ENCODE data around the gene TOMM40L. TPM values are rescaled to one million over a fixed set of nuclear protein-coding genes. Genes with fewer than 3 reads are reported as not detected.

TOMM40L gene
- total RNA-seq, 1 donor from 2014 or later: 11.6 TPM

DNA sequence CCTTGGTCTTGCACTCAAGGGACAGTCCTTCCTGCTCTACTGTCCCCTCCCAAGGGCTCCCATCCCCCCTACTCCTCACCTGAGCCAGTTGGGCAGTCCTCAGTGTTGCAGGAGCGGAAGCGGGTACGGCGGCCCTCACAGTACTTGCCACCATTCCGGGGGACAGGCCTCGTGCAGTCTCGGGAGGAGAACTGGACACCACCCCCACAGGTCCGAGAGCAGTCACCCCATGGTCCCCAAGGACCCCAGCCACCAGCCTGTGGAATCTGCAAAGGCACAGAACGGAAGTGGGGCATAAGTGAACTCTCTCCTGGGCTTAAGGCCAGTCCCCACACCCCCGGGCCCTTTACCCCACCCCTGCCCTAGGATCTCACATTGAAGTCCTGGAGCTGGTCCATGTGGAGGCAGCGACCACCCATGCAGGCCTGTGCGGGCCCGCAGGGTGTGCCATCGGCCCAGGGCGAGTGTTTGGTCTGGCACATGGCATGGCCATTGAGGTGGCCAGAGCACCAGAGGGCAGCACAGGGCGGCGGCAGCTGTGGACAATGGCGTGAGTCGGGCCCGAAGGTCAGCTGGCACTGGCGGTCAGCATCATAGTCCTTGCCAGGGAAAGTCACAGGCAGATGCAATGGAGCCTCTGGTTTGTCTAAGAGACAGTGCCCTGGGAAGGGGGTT, 32.2 kb upstream of the TOMM40L start:
- Histone ChIP-seq H3K36me3 (no peaks in the 10 kb centered on the region), H3K4me3 (no peak overlapping the region), H3K27ac (no peak overlapping the region), H3K27me3 (no peaks in the 10 kb centered on the region), H3K4me1 (peaks cover 26% of the 10 kb centered on the region), H3K9me3 (no peaks in the 10 kb centered on the region)
- TF ChIP-seq CTCF (IDR thresholded peaks at IDR 0.05): peak; percentile 25
- intact Hi-C loops (cut with DNase I): no loop called here
- DNase-seq (no peak), ATAC-seq (no peak)

DNA sequence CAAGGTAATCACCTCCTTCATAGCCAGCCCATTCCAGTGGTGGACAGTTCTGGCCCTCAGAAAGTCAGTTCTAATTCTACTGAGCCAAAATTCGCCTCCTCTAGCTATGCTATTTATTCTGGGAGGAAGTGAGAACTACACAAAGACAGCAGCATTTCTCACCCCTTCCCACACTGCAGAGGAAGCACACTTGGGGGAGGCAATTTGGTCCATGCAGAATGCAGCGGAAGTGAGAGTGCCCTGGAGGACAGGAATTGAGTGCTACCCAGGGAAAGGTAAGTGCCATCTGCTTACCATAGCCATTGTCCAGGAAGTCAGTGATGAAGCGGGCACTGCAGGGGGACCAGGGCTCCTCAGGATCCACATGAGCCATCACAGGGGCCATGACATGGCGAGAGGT, 30.7 kb upstream of the TOMM40L start:
- DNase-seq: no peak
- no peak overlapping the region for H3K4me3 ChIP-seq
- peaks cover 39% of the 10 kb centered on the region for H3K4me1 ChIP-seq
- H3K9me3 ChIP-seq: no peaks in the 10 kb centered on the region
- no peaks in the 10 kb centered on the region for H3K27me3 ChIP-seq
- ATAC-seq: peak; percentile 17
- no peaks in the 10 kb centered on the region for H3K36me3 ChIP-seq
- TF ChIP-seq CTCF (IDR thresholded peaks at IDR 0.05): no peak
- no peak overlapping the region for H3K27ac ChIP-seq
- intact Hi-C loops (cut with DNase I): no loop called here

GRCh38 chr1:161196111-161196510, 29.7 kb upstream of the TOMM40L start:
- no peak for DNase-seq
- Histone ChIP-seq H3K27ac (no peak overlapping the region), H3K9me3 (no peaks in the 10 kb centered on the region), H3K4me1 (peaks cover 49% of the 10 kb centered on the region), H3K27me3 (no peaks in the 10 kb centered on the region), H3K36me3 (no peaks in the 10 kb centered on the region), H3K4me3 (peak overlapping the region; percentile 37)
- TF ChIP-seq CTCF (IDR thresholded peaks at IDR 0.05): no peak
- ATAC-seq: no peak
- intact Hi-C loops (cut with DNase I): no loop called here

DNA sequence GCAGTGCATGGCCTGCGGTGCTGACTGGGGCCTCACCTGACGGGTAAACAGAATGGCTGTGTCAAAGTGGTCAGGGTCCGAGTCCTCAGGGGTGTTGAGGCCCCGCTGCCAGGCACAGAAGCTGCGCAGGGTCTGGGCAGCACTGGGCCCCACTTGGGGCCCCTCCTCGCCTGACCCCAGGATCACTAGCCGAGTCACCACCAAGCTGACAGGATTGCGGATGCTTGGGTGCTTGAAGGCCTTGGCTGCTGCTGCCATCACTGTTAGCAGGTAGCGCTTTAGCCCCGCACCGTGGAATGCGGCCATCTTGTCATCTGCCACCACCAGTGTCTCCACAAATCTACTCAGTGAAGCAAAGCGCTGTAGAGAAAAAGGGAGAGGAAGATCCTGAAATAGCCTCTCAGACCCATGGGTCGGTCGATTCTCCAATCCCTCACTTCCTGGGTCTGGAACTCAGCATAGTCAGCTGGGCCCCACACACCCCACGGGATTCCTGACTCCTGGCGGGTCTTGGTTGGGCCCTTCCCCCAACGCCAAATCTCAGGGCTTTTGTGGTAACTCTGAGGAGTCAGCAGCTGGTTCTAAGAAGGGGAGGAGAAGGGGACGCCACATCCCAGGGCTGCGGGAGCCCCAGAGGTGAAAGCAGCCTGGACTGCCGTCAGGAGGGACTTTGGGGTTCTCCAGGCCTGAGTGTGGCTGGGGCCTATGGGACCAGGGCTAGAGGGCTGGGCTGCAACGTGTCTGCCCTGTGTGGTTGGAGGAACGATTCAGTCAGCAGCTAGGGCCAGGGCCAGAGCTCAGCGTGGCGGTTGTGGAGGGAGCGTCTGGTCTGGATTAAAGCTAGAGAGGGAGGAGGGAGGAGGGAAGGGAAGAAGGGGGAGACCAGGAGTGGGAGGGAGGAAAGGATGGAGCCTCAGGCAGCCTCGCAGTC, 29.1 kb upstream of the TOMM40L start:
- DNase-seq (no peak), ATAC-seq (no peak)
- intact Hi-C loops (cut with DNase I): no loop called here
- no peaks in the 10 kb centered on the region for H3K9me3 ChIP-seq
- no peaks in the 10 kb centered on the region for H3K27me3 ChIP-seq
- no peak for TF ChIP-seq CTCF (IDR thresholded peaks at IDR 0.05)
- peak overlapping the region; percentile 37 for H3K4me3 ChIP-seq
- peaks cover 55% of the 10 kb centered on the region for H3K4me1 ChIP-seq
- H3K36me3 ChIP-seq: no peaks in the 10 kb centered on the region
- peak overlapping the region; percentile 98 for H3K27ac ChIP-seq

DNA sequence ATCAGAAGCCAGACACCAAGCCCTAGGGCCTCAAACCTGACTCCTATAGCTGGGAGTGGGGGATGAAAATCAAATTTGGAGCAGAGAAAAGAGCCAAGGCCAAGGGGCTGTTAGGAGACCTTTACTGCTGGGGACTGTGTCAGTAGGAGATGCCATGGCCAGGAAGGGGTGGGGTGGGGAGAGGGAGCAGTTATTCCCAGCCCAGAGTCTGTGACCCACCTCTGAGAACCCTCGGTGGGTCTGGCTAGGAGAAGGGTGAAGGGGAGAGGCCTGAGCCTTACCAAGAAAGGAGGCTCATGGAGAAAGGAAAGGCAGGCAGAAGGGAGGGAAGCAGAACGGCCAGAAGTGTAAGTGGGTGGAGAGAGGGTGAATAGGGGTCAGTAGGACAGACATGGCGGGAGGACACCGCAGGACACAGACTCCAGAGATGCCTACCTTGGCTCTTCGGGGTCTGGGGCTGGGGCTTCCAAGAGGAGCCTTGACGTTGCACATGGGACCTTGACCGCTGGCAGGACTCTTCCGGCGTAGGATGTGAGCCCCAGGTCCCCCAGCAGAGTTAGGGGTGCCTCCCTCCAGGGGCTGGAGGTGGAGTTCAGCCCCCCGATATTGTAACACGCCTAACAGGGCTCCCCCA, 28.2 kb upstream of the TOMM40L start:
- intact Hi-C loops (cut with DNase I): no loop called here
- ATAC-seq (no peak), DNase-seq (no peak)
- TF ChIP-seq CTCF (IDR thresholded peaks at IDR 0.05): no peak
- Histone ChIP-seq H3K27ac (peak overlapping the region; percentile 98), H3K36me3 (no peaks in the 10 kb centered on the region), H3K4me3 (peak overlapping the region; percentile 37), H3K4me1 (peaks cover 56% of the 10 kb centered on the region), H3K9me3 (no peaks in the 10 kb centered on the region), H3K27me3 (no peaks in the 10 kb centered on the region)

All from upper lobe of right lung (tissue), 1 donor.